Stimulated activated CD8-positive, alpha-beta memory T cell treated with anti-CD3 and anti-CD28 coated beads, Interleukin-7, amount 100 ng/mL, for 1 hour (primary cell): ENCODE measurements around the gene STAG2.

ENCODE experiments used
- DNase-seq, 2 donors: peaks; one replicate each; pipeline ENCODE4 v3.0.0-alpha.2; 2020; ENCODE audit warnings: low read depth in 2 of 2

Gene STAG2

GRCh38 chrX:123975180-123975579 lies 13.7 kb downstream of the STAG2 start:
- no peak for DNase-seq

GRCh38 chrX:123976706-123977316 lies 15.3 kb downstream of the STAG2 start:
- no peak for DNase-seq

- DNase-seq: no peak
Observed at GRCh38 chrX:123983240-123983639, 21.7 kb downstream of the STAG2 start.

DNA sequence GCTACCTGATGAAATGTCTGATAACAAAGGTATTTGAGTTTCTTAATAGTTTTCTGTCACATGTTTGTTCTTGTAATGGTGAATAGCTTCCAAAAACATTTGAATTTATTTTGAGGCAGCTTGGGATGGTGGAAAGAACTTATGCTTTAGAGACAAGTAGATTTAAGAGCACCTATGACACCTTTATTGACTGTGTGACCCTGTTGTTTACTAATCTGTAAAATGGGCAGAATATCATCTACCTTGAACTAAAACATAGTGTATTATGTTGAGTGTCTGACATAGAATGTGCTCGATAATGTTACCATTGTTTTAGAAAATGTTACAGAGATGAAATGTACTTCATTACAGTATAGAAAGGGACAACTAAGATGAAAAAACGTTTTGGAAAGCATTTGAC lies 24.9 kb downstream of the STAG2 start:
- DNase-seq: no peak

GRCh38 chrX:123988423-123989111 lies 27.1 kb downstream of the STAG2 start:
- no peak for DNase-seq

- no peak for DNase-seq
Observed at GRCh38 chrX:123989235-123989634, 27.7 kb downstream of the STAG2 start.

- DNase-seq: no peak
Observed at GRCh38 chrX:123990169-123990568, 28.7 kb downstream of the STAG2 start.

GRCh38 chrX:123990602-123991001 lies 29.1 kb downstream of the STAG2 start:
- no peak for DNase-seq

GRCh38 chrX:123993326-123993725 lies 31.8 kb downstream of the STAG2 start:
- DNase-seq: no peak

GRCh38 chrX:123993904-123994635 lies 32.6 kb downstream of the STAG2 start:
- no peak for DNase-seq

DNA sequence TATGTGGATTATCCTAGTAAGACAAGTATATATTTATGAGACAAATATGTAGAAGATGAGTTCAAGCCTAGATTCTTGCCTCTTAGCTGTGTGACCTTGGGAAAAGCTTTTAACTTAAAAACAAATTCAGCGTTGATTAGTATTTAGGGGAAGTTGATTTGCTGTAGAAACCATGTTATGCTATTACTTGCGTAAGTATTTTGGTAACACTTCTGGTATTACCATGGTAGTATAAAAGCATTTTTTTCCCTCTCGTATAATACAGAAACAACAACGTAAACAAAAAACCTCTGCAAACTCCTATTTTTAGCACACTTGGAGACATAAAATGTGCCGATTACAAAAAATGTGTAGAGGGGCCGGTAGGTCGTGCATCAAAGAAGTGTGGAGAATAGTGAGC lies 33.2 kb downstream of the STAG2 start:
- DNase-seq: no peak

GRCh38 chrX:124001581-124001980 lies 40.1 kb downstream of the STAG2 start:
- no peak for DNase-seq

- DNase-seq: no peak
Observed at GRCh38 chrX:124005228-124005627, 43.7 kb downstream of the STAG2 start.

DNA sequence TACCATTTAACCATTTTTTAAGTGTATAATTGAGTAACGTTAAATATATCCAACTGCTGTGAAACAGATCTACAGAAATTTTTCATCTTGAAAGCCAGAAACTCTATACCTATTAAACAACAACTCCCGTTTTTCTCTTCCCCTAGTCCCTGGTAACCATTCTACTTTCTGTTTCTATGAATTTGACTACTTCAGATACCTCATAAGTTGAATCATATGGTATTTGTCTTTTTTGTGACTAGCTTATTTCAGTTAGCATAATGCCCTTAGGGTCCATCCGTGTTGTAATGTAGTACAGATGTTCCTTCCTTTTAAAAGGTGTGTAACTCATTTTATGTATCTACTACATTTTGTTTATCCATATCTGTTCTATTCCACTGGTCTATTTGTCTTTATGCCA lies 48.7 kb downstream of the STAG2 start:
- DNase-seq: no peak

DNA sequence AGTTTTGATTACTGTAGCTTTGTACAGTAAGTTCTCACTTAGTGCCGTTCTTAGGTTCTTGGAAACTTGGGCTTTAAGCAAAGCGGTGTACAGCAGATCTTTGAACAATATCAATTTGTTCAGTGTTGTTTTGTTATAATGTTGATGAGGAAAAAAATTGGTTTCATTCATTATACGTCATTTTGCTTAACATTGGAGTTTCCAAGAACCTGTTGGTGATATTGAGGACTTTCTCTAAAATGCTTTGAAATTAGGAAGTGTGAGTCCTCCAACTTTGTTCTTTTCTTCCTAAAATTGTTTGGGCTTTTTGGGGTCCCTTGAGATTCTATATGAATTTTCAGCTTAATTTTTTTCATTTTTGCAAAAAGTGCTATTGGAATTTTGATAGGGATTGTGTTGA lies 49.1 kb downstream of the STAG2 start:
- DNase-seq: no peak

DNA sequence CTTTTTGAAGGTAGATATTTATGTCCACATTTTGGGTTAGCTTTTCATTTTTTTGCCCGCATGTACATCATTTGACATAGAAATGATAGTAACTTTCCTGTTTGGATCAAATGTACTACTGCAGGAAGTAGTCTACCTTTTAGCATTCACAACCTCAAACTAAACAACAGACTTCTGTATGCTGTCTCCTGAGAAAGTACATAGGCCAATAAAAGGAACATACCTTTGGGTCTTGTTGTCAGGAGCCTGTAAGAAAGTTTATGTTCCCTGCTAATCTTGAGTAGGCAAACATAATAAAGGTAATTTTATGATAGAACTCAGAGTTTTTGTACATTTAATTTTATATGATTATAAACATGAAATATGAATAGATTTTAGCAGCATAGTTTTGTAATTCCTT lies 54.2 kb downstream of the STAG2 start:
- no peak for DNase-seq

DNA sequence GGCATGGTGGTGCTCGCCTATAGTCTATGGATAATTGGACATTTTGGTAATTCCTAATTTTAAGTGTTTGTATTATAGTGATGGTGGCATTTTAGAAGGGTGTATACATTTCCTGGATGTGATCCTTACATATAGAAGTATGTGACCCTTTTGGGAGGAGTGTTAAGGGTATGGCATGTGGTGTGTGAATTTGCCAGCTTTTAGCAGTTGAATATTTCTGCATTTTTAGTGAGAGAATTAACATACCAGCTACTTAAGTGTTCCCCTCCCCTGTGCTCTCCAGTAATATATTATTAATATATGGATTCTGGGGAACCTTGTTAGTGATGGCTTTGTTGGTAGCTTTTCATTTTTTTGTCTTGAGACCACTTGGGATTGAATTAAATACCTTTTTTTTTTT lies 55.3 kb downstream of the STAG2 start:
- no peak for DNase-seq

- no peak for DNase-seq
Observed at GRCh38 chrX:124018023-124018422, 56.5 kb downstream of the STAG2 start.

GRCh38 chrX:124023838-124024238 lies 62.3 kb downstream of the STAG2 start:
- no peak for DNase-seq

DNA sequence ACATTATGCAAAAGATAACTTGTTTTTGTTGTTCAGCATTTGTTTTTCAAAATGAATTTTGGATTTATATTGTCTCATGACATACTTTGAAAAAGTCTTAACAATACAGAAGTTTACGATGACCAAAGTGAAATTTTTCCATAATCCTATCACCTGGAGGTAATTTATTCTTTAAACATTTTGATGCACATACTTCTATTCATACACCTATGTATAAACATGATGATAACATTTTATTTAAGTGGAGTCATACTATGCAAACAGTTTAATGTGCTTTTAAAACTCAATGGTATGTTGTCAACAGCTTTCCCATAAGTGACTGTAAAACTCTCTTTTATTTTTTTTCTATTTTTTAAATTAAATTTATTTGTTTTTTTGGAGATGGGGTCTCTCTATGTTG lies 65.0 kb downstream of the STAG2 start:
- DNase-seq: no peak

DNA sequence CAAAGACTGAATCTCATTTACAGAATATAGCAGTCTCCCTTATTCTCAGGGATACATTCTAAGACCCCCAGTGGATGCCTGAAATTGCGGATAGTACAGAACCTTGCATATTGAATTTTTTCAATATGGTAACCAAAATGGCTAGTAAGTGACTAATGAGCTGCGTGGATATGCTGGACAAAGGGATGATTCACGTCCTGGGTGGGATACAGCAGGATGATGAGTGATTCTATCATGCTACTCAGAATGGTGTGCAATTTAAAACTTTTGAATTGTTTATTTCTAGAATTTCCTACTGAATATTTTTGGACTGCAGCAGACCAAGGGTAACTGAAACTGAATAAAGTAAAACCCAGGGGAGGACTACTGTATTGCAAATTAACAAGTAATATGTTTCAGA lies 66.7 kb downstream of the STAG2 start:
- no peak for DNase-seq

GRCh38 chrX:124030520-124030919 lies 69.0 kb downstream of the STAG2 start:
- no peak for DNase-seq

- DNase-seq: no peak
Observed at GRCh38 chrX:124033821-124034220, 72.3 kb downstream of the STAG2 start.
